ENCODE measurements around the gene AOPEP.

Gene AOPEP

GRCh38 chr9:95023217-95024003 lies 296.9 kb downstream of the AOPEP start:
- no peak for TF ChIP-seq CEBPB (IDR thresholded peaks at IDR 0.05)
- TF ChIP-seq, protein P1, sequence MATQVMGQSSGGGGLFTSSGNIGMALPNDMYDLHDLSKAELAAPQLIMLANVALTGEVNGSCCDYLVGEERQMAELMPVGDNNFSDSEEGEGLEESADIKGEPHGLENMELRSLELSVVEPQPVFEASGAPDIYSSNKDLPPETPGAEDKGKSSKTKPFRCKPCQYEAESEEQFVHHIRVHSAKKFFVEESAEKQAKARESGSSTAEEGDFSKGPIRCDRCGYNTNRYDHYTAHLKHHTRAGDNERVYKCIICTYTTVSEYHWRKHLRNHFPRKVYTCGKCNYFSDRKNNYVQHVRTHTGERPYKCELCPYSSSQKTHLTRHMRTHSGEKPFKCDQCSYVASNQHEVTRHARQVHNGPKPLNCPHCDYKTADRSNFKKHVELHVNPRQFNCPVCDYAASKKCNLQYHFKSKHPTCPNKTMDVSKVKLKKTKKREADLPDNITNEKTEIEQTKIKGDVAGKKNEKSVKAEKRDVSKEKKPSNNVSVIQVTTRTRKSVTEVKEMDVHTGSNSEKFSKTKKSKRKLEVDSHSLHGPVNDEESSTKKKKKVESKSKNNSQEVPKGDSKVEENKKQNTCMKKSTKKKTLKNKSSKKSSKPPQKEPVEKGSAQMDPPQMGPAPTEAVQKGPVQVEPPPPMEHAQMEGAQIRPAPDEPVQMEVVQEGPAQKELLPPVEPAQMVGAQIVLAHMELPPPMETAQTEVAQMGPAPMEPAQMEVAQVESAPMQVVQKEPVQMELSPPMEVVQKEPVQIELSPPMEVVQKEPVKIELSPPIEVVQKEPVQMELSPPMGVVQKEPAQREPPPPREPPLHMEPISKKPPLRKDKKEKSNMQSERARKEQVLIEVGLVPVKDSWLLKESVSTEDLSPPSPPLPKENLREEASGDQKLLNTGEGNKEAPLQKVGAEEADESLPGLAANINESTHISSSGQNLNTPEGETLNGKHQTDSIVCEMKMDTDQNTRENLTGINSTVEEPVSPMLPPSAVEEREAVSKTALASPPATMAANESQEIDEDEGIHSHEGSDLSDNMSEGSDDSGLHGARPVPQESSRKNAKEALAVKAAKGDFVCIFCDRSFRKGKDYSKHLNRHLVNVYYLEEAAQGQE (IDR thresholded peaks at IDR 0.05; ENCODE audit: low read depth): no peak
- no peak for TF ChIP-seq YY1 (IDR thresholded peaks at IDR 0.05; ENCODE audit: low read depth)
- no peak for TF ChIP-seq CREB1 (IDR thresholded peaks at IDR 0.05; ENCODE audit: low read depth)
- TF ChIP-seq EGR1 (IDR thresholded peaks at IDR 0.05): no peak
- TF ChIP-seq, protein P2, sequence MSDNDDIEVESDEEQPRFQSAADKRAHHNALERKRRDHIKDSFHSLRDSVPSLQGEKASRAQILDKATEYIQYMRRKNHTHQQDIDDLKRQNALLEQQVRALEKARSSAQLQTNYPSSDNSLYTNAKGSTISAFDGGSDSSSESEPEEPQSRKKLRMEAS (IDR thresholded peaks at IDR 0.05): no peak
- no peak for TF ChIP-seq ZBTB7A (IDR thresholded peaks at IDR 0.05; ENCODE audit: low read depth)
- no peak for TF ChIP-seq USF1 (IDR thresholded peaks at IDR 0.05)
- TF ChIP-seq EP300 (IDR thresholded peaks at IDR 0.05; ENCODE audit: borderline replicate concordance): no peak

- no peak for TF ChIP-seq TAF1 (IDR thresholded peaks at IDR 0.05; ENCODE audit: low read depth)
- no peak for TF ChIP-seq RAD21 (IDR thresholded peaks at IDR 0.05; ENCODE audit: low read depth)
- TF ChIP-seq, protein P1 (IDR thresholded peaks at IDR 0.05; ENCODE audit: low read depth): no peak
- no peak for TF ChIP-seq CREB1 (IDR thresholded peaks at IDR 0.05; ENCODE audit: low read depth)
- no peak for TF ChIP-seq YY1 (IDR thresholded peaks at IDR 0.05; ENCODE audit: low read depth)
- TF ChIP-seq USF1 (IDR thresholded peaks at IDR 0.05): no peak
- TF ChIP-seq EP300 (IDR thresholded peaks at IDR 0.05; ENCODE audit: borderline replicate concordance): no peak
- TF ChIP-seq TCF12 (IDR thresholded peaks at IDR 0.05; ENCODE audit: low read depth): no peak
Observed at GRCh38 chr9:95024097-95024671, 297.7 kb downstream of the AOPEP start.

GRCh38 chr9:95025213-95026147 lies 299.0 kb downstream of the AOPEP start:
- TF ChIP-seq CEBPB (IDR thresholded peaks at IDR 0.05) (no peak), ZBTB7A (IDR thresholded peaks at IDR 0.05; ENCODE audit: low read depth) (no peak), TAF1 (IDR thresholded peaks at IDR 0.05; ENCODE audit: low read depth) (no peak), TCF12 (IDR thresholded peaks at IDR 0.05; ENCODE audit: low read depth) (peak; percentile 65; the same call in 1 of the 2 replicates), NFIC (IDR thresholded peaks at IDR 0.05) (no peak; the same call in 1 of the 2 replicates), EP300 (IDR thresholded peaks at IDR 0.05; ENCODE audit: borderline replicate concordance) (peak; percentile 80), EGR1 (IDR thresholded peaks at IDR 0.05) (peak; percentile 37; the same call in 1 of the 2 replicates), CREB1 (IDR thresholded peaks at IDR 0.05; ENCODE audit: low read depth) (no peak), RAD21 (IDR thresholded peaks at IDR 0.05; ENCODE audit: low read depth) (peak; percentile 13; the same call in 1 of the 2 replicates), TEAD4 (IDR thresholded peaks at IDR 0.05) (peak; percentile 71), FOXM1 (IDR thresholded peaks at IDR 0.05; ENCODE audit: borderline replicate concordance, low read depth) (peak; percentile 64; the same call in 1 of the 2 replicates), YY1 (IDR thresholded peaks at IDR 0.05; ENCODE audit: low read depth) (no peak)
- TF ChIP-seq, protein P1 (IDR thresholded peaks at IDR 0.05; ENCODE audit: low read depth): no peak
- TF ChIP-seq, protein P2 (IDR thresholded peaks at IDR 0.05): peak; percentile 27; the same call in 1 of the 2 replicates
